ENCODE data around the gene TTC9.
A peak's percentile ranks its signal among the peaks of the same experiment; 100 is the strongest.

Gene TTC9

GRCh38 chr14:70714055-70714550, 72.4 kb downstream of the TTC9 start:
- Histone ChIP-seq H3K4me2 (ENCODE audit: low read length) (peak overlapping the region; percentile 45), H3K9me2 (replicated peaks; ENCODE audit: control insufficient read depth, low read length) (no peaks in the 10 kb centered on the region), H3K27me3 (ENCODE audit: control insufficient read depth, low read length) (peaks cover 3% of the 10 kb centered on the region; the same call in 1 of the 2 replicates), H3K9me3 (ENCODE audit: control insufficient read depth, insufficient read depth, low read length) (no peaks in the 10 kb centered on the region), H3K36me3 (ENCODE audit: control insufficient read depth, low read length) (no peaks in the 10 kb centered on the region), H3K79me2 (ENCODE audit: control insufficient read depth, low read length) (no peaks in the 10 kb centered on the region), H4K20me1 (ENCODE audit: control insufficient read depth, insufficient read depth, low read depth, low read length) (no peaks in the 10 kb centered on the region), H3K27ac (ENCODE audit: low read depth, low read length) (no peak overlapping the region), H3K4me3 (ENCODE audit: low read length) (no peak overlapping the region), H3K4me1 (ENCODE audit: control insufficient read depth, low read length) (peaks cover 22% of the 10 kb centered on the region), H3F3A (ENCODE audit: control insufficient read depth, insufficient read depth) (no peaks in the 10 kb centered on the region)
- TF ChIP-seq CTCF (IDR thresholded peaks at IDR 0.05; ENCODE audit: low read depth, low read length, poor library complexity, severe bottlenecking) (peak; percentile 71), EZH2phosphoT487 (IDR thresholded peaks at IDR 0.05; ENCODE audit: borderline replicate concordance, low read length) (no peak)

- TF ChIP-seq EZH2phosphoT487 (IDR thresholded peaks at IDR 0.05; ENCODE audit: borderline replicate concordance, low read length) (no peak), CTCF (IDR thresholded peaks at IDR 0.05; ENCODE audit: low read depth, low read length, poor library complexity, severe bottlenecking) (no peak)
- Histone ChIP-seq H3K27ac (ENCODE audit: low read depth, low read length) (no peak overlapping the region), H3K4me1 (ENCODE audit: control insufficient read depth, low read length) (peaks cover 19% of the 10 kb centered on the region), H3K9me3 (ENCODE audit: control insufficient read depth, insufficient read depth, low read length) (no peaks in the 10 kb centered on the region), H3F3A (ENCODE audit: control insufficient read depth, insufficient read depth) (no peaks in the 10 kb centered on the region), H3K36me3 (ENCODE audit: control insufficient read depth, low read length) (no peaks in the 10 kb centered on the region), H4K20me1 (ENCODE audit: control insufficient read depth, insufficient read depth, low read depth, low read length) (no peaks in the 10 kb centered on the region), H3K4me2 (ENCODE audit: low read length) (no peak overlapping the region), H3K4me3 (ENCODE audit: low read length) (no peak overlapping the region), H3K79me2 (ENCODE audit: control insufficient read depth, low read length) (no peaks in the 10 kb centered on the region), H3K27me3 (ENCODE audit: control insufficient read depth, low read length) (peaks cover 3% of the 10 kb centered on the region; the same call in 1 of the 2 replicates), H3K9me2 (replicated peaks; ENCODE audit: control insufficient read depth, low read length) (no peaks in the 10 kb centered on the region)
Measured at GRCh38 chr14:70716483-70716882, 74.8 kb downstream of the TTC9 start.

DNA sequence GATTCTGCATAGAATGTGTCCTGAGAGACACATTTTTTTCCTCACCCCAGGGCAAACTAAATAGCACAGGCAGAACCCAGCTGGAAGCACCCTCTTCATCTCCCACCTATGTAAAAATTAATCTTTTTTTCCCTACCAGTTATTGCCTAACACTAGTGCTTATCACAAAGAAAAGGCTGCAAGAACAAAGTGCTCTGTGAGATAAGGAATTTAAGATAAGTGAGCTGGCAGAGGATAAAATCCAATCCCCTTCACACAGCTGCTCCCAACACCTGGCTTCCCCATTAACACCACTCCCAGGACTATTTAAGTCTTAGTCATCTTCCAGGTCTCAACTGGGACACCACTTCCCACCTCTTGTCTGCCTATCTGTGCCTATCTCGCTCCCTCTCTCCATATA, 75.2 kb downstream of the TTC9 start:
- no peak overlapping the region for H3K4me2 ChIP-seq (ENCODE audit: low read length)
- H3K9me3 ChIP-seq (ENCODE audit: control insufficient read depth, insufficient read depth, low read length) = no peaks in the 10 kb centered on the region
- H3K79me2 ChIP-seq (ENCODE audit: control insufficient read depth, low read length) = no peaks in the 10 kb centered on the region
- H3K36me3 ChIP-seq (ENCODE audit: control insufficient read depth, low read length) = no peaks in the 10 kb centered on the region
- H3F3A ChIP-seq (ENCODE audit: control insufficient read depth, insufficient read depth) = no peaks in the 10 kb centered on the region
- H3K27ac ChIP-seq (ENCODE audit: low read depth, low read length) = no peak overlapping the region
- no peaks in the 10 kb centered on the region for H4K20me1 ChIP-seq (ENCODE audit: control insufficient read depth, insufficient read depth, low read depth, low read length)
- H3K4me1 ChIP-seq (ENCODE audit: control insufficient read depth, low read length) = peaks cover 19% of the 10 kb centered on the region
- TF ChIP-seq EZH2phosphoT487 (IDR thresholded peaks at IDR 0.05; ENCODE audit: borderline replicate concordance, low read length) = no peak
- no peak for TF ChIP-seq CTCF (IDR thresholded peaks at IDR 0.05; ENCODE audit: low read depth, low read length, poor library complexity, severe bottlenecking)
- H3K4me3 ChIP-seq (ENCODE audit: low read length) = no peak overlapping the region
- no peaks in the 10 kb centered on the region for H3K9me2 ChIP-seq (replicated peaks; ENCODE audit: control insufficient read depth, low read length)
- H3K27me3 ChIP-seq (ENCODE audit: control insufficient read depth, low read length) = peaks cover 3% of the 10 kb centered on the region; the same call in 1 of the 2 replicates
